Ammon's horn (tissue), 1 donor: ENCODE measurements around the gene CLSTN3.
"Not testable (repeated sequence)": the region's sequence is repeated elsewhere in the genome, so short reads cannot be mapped to it uniquely, and the experiment has no call there.

Experiments used
- DNase-seq: peaks from one replicate; pipeline ENCODE4 v3.0.0-alpha.2; 2016; ENCODE audit warnings: low spot score

The CLSTN3 gene

GRCh38 chr12:7150356-7150755 lies 20.2 kb downstream of the CLSTN3 start:
- no peak for DNase-seq

DNA sequence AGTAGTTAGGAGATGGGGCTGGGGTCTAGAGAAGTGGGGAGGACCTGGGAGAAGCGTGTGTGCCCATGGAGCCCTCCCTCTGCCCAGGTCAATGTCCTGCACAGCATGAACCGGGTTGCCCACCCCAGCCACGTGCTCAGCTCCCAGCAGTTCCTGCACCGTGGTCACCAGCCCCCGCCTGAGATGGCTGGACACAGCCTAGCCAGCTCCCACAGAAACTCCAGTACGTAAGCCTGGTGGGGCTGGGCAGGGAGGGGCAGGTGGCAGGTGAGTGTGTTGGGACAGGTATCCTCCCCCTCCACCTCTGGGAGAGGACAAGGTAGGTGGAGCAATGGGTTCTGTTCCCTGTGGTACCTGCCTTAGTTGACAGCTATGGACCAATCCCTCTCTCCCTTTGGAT lies 20.7 kb downstream of the CLSTN3 start:
- DNase-seq: no peak

DNA sequence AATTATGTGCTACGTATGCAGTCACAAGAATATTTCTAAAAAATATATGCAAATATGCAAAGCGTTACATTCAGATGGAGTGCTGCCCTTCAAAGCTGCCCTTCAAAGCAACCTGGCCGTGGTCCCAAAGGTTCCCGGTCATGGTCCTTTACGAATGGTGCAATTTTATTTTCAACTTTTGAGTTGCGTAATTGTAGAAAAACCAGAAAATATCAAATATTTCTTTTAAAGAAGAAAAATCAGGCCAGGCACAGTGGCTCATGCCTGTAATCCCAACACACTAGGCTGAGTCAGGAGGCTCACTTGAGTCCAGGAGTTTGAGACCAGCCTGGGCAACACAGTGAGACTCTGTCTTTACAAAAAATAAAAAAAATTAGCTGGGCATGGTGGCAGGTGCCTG lies 21.4 kb downstream of the CLSTN3 start:
- no peak for DNase-seq

- no peak for DNase-seq
These were observed 22.6 kb downstream of the CLSTN3 start for GRCh38 chr12:7152818-7153217.

- DNase-seq: no peak
These were observed 23.9 kb downstream of the CLSTN3 start for GRCh38 chr12:7154042-7154441.

- no peak for DNase-seq
These were observed 24.8 kb downstream of the CLSTN3 start for GRCh38 chr12:7154901-7155470.

DNA sequence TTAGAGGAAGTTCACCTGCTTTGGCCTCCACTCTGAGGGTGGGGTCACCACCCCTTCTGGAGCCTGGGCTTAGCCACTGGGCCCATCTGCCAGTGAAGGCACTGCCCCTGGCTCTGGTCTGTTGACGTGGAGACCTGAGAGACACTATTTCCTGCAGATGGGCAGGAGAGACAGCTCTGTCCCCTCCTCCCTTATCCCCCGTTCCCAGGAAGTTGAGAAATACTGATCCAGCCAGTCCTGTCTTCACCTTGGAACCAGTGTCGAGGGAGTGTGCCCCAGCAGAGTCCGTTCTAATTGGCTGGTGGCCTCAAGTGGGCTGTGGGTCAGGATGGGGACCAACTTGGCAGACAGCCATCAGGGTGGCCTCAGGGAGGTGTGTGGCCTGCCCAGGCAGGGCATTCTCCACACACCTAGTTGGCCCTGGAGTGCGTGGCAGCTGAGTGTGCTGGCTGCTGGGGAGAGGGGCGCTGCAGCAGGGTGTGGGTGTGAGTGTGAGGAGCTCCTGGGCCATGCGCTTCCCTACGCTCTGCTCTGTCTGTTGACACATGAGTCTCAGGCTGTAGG lies 25.4 kb downstream of the CLSTN3 start:
- no peak for DNase-seq

GRCh38 chr12:7156259-7157197 lies 26.4 kb downstream of the CLSTN3 start:
- DNase-seq: no peak

DNA sequence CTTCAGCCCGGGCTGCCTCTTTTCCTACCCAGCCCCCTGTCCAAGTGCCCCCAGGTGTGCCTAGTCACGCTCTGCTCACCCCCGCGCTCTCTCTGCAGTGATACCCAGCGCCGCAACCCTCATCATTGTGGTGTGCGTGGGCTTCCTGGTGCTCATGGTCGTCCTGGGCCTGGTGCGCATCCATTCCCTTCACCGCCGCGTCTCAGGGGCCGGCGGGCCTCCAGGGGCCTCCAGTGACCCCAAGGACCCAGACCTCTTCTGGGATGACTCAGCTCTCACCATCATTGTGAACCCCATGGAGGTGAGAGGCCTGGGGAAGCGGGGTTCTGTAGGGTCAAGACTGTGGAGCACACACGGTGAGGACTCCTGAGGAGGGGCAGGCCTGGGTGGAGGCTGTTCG lies 27.2 kb downstream of the CLSTN3 start:
- DNase-seq: no peak

- no peak for DNase-seq
These were observed 28.8 kb downstream of the CLSTN3 start for GRCh38 chr12:7158781-7159609.

- DNase-seq: no peak
These were observed 30.0 kb downstream of the CLSTN3 start for GRCh38 chr12:7160183-7160582.

GRCh38 chr12:7161327-7161726 lies 31.2 kb downstream of the CLSTN3 start:
- DNase-seq: no peak

GRCh38 chr12:7161811-7162210 lies 31.6 kb downstream of the CLSTN3 start:
- no peak for DNase-seq

DNA sequence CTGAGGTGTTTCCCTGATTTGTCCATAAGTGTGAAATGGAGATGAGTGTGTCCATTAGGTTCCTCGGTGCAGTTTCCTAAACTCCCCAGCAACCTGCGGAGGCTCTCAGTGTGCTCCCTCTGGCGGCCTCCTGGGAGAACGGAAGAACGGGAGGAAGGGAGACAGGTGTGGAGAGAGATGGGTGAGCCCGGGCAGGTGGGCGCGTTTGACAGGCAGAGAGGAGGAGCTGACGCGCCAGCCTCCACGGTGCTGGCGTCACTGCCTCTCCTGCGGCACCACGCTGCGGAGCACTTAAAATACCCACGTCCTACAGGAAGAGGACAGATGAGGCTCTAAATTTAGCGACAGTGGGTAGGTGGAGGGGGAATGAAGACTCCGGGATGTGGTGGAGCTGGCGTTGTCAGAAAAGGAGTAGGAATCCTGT lies 32.5 kb downstream of the CLSTN3 start:
- DNase-seq: peak; percentile 55

DNA sequence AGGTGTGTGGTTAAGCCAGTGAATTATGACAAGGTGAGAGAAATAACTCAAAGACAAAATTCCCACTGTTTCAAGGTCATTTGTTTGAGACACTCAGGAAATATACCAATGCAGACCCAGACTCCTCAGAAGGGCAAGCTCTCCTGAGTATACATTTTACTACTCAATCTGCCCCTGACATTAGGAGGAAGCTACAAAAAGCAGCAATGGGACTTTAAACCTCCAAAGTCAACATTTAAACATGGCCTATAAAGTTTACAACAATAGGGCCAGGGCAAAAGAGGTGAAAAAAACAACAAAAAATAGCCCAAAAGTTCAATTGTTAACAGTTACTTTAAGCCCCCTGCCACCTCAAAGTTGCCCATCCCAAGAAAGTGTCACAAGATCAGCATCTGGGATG lies 39.8 kb downstream of the CLSTN3 start:
- no peak for DNase-seq

- DNase-seq: no peak
These were observed 41.7 kb downstream of the CLSTN3 start for GRCh38 chr12:7171854-7172253.

DNA sequence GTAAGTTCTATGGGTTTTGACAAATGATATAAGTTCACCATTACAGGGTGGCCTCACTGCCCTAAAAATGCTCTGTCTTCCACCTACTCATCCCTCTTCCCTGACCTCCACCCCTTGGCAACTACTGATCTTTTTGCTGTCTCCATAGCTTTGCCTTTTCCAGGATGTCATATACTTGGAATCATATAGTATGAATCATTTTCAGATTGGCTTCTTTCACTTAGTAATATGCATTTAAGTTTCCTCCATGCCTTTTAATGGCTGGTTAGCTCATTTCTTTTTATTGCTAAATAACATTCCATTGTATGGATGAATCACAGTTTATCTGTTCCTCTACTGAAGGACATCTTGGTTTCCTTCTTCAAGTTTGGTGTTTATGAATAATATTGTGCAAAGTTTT lies 45.3 kb downstream of the CLSTN3 start:
- no peak for DNase-seq

GRCh38 chr12:7176595-7176994 lies 46.4 kb downstream of the CLSTN3 start:
- no peak for DNase-seq

- no peak for DNase-seq
These were observed 48.3 kb downstream of the CLSTN3 start for GRCh38 chr12:7178481-7178880.

GRCh38 chr12:7180685-7181084 lies 50.5 kb downstream of the CLSTN3 start:
- DNase-seq: no peak

GRCh38 chr12:7186058-7186457 lies 55.9 kb downstream of the CLSTN3 start:
- not testable (repeated sequence) for DNase-seq
